Raji (cell line): ENCODE results near the gene CWC22.

Experiments used
- POLR2A ChIP-seq: IDR thresholded peaks from 2 replicates; pipeline ENCODE4 v1.6.1; 2011; ENCODE audit warnings: low read depth, low read length, control low read depth; ENCODE audit not compliant: insufficient read depth

The CWC22 gene

DNA sequence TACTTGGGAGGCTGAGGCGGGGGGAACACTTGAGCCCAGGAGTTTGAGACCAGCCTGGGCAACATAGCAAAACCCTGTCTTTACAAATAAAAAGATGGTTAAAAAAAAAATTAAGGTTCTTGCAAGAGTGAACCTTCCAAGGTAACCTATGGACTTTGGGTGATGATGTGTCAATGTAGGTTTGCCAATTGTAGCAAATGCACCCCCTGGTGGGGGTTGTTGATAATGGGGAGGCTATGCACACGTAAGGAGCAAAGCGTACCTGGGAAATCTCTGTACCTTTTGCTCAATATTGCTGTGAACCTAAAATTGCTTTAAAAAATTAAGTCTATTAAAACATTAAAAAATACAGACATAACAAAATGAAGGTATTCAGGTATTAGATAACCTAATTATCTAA lies 70.4 kb downstream of the CWC22 start:
- TF ChIP-seq POLR2A, result no peak

DNA sequence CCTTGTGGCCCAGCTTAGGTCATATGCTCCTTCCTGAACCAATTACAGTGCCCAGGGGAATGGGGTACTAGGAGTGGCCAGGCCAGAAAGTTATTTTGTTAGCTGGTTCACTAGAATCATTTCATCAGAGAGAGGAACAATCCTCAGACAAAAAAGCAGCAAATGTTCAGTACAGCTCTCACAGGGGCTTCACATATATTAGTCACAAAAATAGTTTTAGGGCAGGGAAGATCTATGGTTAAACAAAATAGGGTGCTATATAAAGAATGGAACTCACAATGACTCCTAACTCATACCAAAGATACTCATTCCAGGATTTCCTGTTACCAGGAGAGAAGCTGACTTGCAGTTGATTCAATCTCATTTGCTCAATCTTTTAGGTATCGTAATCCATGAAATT lies 71.0 kb downstream of the CWC22 start:
- TF ChIP-seq POLR2A, result no peak

DNA sequence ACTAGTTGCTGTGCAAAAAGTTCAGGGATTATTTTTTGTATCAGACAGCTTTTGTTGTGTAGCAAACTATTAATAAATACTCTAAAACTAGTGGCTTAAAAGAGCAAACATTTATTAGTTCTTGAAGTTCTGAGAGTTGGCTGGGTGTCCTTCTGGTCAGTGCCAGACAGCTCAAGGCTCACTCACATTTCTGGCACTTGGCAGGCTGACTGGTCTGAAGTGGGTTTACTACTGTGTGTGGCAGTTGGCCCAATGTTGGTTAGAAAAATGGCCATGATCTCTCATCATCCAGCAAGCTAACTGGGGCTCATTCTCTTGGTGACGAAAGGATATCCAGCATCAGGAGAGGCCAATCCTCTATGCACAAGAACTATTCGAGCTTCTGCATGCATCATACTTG lies 74.3 kb downstream of the CWC22 start:
- no peak for TF ChIP-seq POLR2A

DNA sequence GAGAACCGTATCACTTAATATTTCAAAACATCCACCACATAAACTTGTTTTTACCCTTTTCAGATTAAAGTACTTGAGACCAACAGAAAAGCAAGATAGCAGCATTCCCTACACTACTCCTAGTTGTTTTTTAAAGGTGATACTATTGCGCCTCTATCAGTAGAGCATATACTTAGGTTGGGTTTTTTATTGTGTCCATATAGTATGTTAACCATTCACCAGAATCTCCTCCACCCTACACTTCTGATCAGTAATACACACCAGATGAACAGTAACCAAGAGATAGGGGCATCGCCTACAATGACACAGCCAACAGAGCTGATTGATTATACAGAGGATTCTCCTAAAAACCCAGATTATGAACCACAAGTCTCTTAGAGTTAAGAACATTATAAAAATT lies 75.6 kb downstream of the CWC22 start:
- TF ChIP-seq POLR2A, result no peak

DNA sequence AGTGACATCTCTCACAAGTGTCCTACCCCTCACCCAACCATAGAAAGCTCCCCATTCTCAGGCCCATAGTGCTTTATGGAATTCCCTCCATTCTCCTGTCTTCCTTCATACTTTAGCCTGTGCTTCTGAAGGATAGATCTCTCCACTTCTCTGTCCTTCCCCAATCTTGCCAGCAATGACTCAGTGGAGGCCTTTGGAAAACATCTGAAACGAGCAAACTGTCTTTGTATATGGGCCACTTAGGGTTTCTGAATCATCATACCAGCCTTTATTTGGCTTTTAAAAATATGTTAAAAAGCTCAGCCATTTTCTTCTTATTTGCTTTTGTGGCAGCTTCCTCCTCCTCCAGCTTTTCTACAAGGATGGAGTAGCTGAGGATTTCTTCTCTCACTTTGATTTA lies 80.1 kb downstream of the CWC22 start:
- TF ChIP-seq POLR2A, result no peak

DNA sequence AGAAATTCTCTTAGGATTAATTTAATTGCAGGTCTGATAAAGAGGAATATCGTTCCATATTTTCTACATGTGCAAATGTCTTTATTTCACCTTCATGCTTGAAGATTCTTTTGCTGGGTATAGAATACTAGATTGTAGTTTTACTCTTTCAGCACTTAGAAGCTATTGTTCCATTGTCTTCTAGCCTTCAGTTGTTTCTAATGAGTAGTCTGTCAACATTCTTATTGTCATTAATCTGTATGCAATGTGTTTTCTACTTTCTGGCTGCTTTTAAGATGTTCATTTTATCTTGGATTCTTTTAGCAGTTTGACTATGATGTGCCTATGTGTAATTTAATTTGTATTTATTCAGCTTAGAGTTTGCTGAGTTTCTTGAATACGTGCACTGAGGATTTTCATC lies 81.4 kb downstream of the CWC22 start:
- TF ChIP-seq POLR2A, result no peak

DNA sequence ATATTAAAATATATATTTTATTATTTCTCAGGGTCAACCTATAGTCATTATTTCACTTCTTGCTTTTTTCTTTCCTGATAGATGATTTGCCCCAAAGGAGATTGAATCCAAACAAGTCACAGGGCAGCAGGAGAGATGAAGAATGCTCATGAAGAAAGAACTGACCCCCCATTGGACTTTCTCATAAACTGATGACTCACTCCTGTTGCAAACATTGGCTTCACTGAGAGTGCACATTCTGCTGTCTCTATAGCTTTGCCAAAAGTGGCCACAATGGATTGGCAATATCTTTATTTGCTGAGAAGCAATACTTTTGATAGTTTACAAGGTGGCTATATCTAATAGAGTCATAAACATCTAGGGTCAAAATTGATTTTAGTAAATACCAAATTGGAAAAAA lies 89.8 kb downstream of the CWC22 start:
- no peak for TF ChIP-seq POLR2A

DNA sequence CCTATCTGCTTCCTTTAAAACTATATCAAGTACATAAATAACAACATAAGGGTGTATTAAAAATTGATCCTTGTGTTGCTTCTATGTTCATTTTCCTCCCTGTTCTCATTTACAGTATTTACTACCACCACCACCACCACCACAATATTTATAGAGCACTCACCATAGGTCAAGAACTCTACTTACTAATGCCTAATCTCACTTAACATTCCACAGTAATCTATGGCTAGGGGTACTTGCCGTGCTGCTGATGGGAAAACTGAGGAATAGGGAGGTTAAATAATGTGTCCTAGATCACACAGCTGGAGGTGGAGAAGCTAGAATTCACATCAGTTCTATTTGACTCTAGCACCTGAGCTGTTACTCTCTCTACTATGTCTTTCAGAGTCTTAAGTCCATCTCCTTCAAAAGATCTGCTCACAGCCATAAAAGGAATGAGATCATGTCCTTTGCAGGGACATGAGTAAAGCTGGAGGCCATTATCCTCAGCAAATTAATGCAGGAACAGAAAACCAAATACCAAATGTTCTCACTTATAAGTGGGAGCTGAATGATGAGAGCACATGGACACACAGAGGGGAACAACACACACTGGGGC lies 91.6 kb downstream of the CWC22 start:
- TF ChIP-seq POLR2A, result no peak

DNA sequence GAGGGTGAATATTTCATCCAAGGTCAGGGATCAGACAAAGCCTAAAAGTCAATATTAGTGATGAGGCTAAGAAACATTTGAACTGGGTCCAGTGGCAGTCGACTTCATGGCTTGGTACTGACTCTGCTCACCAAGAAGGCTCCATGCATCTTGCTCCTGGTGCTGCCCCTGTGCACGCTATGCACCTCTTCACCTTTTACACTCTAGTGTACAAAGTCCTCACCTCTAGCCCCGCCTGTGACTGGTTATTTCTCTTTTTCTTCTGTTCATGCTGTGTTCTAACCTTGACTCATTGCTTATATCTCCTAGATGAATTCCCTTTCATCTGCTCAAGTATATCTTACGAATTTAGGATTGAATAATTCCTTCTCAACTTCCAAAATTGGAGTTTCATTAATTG lies 93.3 kb downstream of the CWC22 start:
- TF ChIP-seq POLR2A, result no peak

DNA sequence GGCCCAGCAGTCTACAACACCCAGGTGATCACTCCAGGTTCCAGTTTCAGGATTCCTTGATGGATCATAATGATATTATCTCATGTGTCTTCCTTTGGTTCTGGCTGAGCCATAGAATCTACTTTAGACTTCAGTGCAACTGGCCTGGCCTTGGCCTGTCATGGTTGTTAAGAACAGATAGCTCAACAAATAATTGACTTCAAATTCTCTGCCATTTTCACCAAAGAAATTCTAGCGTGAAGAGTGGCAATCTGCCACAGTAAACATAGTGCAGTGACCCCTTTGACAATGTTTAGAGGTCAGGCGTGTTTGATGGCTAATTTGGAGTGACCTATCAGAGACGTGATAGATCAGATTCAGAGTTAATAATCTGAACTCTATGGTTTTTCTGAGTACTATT lies 95.5 kb downstream of the CWC22 start:
- no peak for TF ChIP-seq POLR2A

DNA sequence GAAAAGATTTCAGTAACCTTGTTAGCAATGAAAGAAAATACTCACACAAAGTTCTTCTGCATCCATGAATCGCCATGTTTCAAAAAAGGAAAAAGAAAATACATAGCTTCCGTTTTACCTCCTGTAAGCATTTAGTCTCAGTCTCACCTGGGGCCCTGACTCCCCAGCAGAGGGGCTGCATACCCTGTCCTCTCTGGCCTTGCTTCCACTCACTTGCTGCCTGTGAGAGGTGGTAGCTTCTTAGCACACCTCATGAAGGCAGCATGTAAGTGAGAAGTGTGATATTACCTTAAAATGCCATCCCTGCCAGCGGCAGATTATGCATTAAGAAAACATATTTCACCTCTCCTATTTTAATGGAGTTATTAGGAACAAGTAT lies 96.4 kb downstream of the CWC22 start:
- TF ChIP-seq POLR2A, result no peak

DNA sequence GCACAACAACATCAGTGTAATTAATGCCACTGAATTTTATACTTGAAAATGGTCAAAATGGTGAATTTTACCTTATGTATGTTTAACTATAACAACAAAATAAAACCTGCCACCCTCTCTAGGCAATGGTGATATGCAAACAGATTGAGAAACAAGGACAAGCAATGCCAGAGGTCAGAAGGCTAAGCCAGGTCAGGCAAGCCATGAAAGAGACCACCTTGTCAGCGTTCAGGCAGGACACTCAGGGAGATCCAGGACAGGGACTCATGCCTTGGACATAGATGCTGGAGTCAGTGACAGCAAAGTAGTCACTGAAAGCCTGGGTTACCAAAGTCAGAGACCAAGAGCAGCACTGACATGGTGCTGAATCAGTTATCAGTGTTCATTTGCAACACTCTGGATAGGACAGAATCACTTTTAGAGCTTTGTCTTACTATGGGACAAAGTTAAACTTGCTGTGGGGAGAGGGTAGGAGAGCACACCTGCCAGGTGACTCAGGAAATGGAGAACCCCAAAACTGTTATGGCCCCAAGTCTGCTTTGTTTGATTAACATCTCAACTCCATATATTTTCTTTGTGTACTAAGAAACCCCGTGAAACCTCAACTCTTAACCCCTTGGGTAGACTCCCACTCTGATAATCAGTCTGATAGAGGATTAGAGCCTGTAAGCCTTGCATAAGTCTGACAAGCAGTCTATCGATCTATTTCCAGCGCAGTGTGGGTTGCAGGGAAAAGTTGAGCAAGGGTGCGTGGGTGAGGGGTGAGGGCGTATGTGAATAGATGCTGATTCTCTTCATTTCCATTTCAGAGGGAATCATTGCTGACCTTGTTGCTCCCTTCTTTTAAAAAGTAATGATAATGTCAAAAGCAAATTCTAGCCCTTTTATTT lies 97.0 kb downstream of the CWC22 start:
- TF ChIP-seq POLR2A, result no peak

DNA sequence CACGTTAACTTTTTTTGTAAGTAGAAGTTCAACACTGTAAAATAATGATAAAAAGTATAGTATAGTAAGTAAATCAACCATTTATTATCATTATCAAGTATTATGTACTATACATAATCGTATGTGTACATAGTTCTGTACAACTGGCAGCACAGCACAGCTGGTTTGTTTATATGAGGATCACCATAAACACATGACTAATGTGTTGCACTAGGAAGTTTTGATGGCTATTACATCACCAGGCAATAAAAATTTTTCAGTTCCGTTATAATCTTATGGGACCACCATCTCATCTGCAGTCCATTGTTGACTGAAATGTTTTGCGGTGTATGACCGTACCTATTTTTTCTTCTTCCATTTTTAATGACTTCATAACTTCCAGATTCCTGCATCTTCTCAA lies 106.4 kb downstream of the CWC22 start:
- TF ChIP-seq POLR2A, result no peak

DNA sequence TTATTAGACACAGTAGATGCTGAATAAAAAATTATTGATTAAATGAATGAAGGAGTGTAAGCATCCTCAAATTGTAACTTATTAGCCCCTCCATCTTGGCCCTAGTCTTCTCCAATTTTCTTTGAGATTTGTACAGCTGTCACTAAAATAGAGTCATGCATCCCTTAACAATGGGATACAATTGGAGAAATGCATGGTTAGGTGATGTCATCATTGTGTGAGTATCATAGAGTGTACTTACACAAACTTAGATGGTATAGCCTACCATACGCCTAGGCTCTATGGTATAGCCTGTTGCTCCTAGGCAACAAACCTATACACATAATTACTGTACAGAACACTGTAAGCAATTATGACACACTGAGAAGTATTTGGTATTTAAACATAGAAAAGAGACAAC lies 107.4 kb downstream of the CWC22 start:
- TF ChIP-seq POLR2A, result no peak

DNA sequence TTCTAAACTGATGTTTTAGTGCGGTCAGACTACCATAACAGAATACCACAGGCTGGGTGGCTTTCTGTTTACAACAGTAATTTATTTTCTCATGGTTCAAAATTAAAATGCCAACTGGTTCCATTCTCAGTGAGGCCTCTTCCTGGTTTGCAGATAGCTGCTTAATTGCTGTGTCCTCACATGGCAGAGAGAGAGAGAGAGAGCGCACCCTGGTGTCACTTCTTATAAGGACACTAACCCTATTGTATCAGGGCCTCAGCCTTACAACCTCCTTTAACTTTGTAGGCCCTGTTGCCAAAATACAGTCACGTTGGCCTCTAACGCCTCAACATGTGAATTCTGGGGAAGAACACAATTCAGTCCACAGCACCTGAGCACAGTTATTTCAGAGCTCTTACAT lies 108.2 kb downstream of the CWC22 start:
- no peak for TF ChIP-seq POLR2A
